HEK293T (cell line): Measurements from ENCODE around the gene C17orf113.

ENCODE experiments used
- CTCF ChIA-PET: fragments of 350-600 bp; formaldehyde crosslinking; extraction: SDS; loops from one replicate; lab custom pipeline; 2021; ENCODE audit warnings: antibody characterized with exemption, inconsistent platforms; lab: Yijun Ruan, JAX
- POLR2A ChIA-PET: fragments of 350-600 bp; formaldehyde crosslinking; extraction: SDS; loops from one replicate; lab custom pipeline; 2020; ENCODE audit warnings: antibody characterized with exemption, inconsistent platforms; lab: Yijun Ruan, JAX
- DNase-seq: peaks from one replicate; pipeline ENCODE4 v3.0.0; 2012; ENCODE audit warnings: mixed read lengths; ENCODE audit errors: extremely low spot score
- ARNT ChIP-seq: fragments of 450-650 bp; IDR thresholded peaks from 2 replicates; pipeline ENCODE4 v1.6.1; 2017; ENCODE audit warnings: mild to moderate bottlenecking
- BHLHE40 ChIP-seq: fragments of 450-650 bp; IDR thresholded peaks from 2 replicates; pipeline ENCODE4 v1.6.1; 2016; ENCODE audit warnings: mild to moderate bottlenecking, moderate library complexity, borderline replicate concordance
- CTBP1 ChIP-seq: fragments of 450-650 bp; IDR thresholded peaks from 2 replicates; pipeline ENCODE4 v1.6.1; 2016; ENCODE audit warnings: borderline replicate concordance
- ELF4 ChIP-seq: fragments of 450-650 bp; IDR thresholded peaks from 2 replicates; pipeline ENCODE4 v1.6.1; 2017; ENCODE audit warnings: antibody characterized with exemption
- FOXA1 ChIP-seq: fragments of 450-650 bp; IDR thresholded peaks from 2 replicates; pipeline ENCODE4 v1.6.1; 2016; ENCODE audit warnings: mild to moderate bottlenecking
- FOXK2 ChIP-seq: fragments of 450-650 bp; IDR thresholded peaks from 2 replicates; pipeline ENCODE4 v1.6.1; 2016; ENCODE audit warnings: mild to moderate bottlenecking
- FOXM1 ChIP-seq: fragments of 450-650 bp; IDR thresholded peaks from 2 replicates; pipeline ENCODE4 v1.6.1; 2017; ENCODE audit warnings: mild to moderate bottlenecking, borderline replicate concordance
- HDGF ChIP-seq: fragments of 450-650 bp; IDR thresholded peaks from 2 replicates; pipeline ENCODE4 v1.6.1; 2017; ENCODE audit warnings: antibody characterized with exemption, borderline replicate concordance
- L3MBTL2 ChIP-seq: fragments of 450-650 bp; conservative IDR thresholded peaks from 2 replicates; pipeline ENCODE4 v1.6.1; 2016; ENCODE audit warnings: mild to moderate bottlenecking
- LEF1 ChIP-seq: fragments of 450-650 bp; IDR thresholded peaks from 2 replicates; pipeline ENCODE4 v1.6.1; 2017; ENCODE audit warnings: mild to moderate bottlenecking, borderline replicate concordance
- NFRKB ChIP-seq: fragments of 450-650 bp; IDR thresholded peaks from 2 replicates; pipeline ENCODE4 v1.6.1; 2016; ENCODE audit warnings: mild to moderate bottlenecking, moderate library complexity
- PKNOX1 ChIP-seq: fragments of 450-650 bp; IDR thresholded peaks from 2 replicates; pipeline ENCODE4 v1.6.1; 2016
- SP1 ChIP-seq: fragments of 450-650 bp; IDR thresholded peaks from 2 replicates; pipeline ENCODE4 v1.6.1; 2017
- SUZ12 ChIP-seq: fragments of 450-650 bp; IDR thresholded peaks from 2 replicates; pipeline ENCODE4 v1.6.1; 2016; ENCODE audit warnings: mild to moderate bottlenecking
- TARDBP ChIP-seq: fragments of 450-650 bp; IDR thresholded peaks from 2 replicates; pipeline ENCODE4 v1.6.1; 2016
- ZNF384 ChIP-seq: fragments of 450-650 bp; IDR thresholded peaks from 2 replicates; pipeline ENCODE4 v1.6.1; 2016

Gene C17orf113

DNA sequence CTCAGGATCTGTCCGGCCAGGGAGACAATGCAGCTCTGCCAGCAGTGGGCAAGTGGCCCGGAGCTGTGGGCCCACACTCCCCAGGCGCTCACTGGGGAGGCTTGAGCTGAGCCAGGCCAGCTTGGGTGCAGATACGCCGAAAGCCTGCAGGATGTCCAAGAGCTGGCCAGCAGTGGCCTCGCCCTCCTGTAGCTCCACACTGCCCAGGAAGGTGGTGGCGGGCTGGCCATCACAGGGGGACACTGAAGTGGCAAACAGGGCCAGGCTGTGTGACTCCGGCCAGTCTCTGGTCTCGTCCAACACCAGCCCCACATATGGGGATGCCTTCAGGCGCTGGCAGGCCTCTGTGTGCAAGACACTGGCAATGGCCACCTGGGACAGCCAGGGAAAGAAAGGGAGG lies 9.6 kb downstream of the C17orf113 start:
- TF ChIP-seq BHLHE40 = no peak
- no peak for TF ChIP-seq SP1
- no peak for TF ChIP-seq SUZ12
- ChIA-PET CTCF (interaction anchor here (0.6 to 1.8 kb wide), 5 partner anchors 9 to 78 kb away, joined by 3 to 5 read pairs (median 3); no protein-coding TSS in a partner anchor), POLR2A (interaction anchor here (0.7 to 3.4 kb wide), 6 partner anchors 12 to 351 kb away, joined by 3 to 23 read pairs (median 4); partner anchors contain the start of genes CNP, DNAJC7 and NKIRAS2)
- no peak for DNase-seq

GRCh38 chr17:42039794-42040763 lies 10.3 kb downstream of the C17orf113 start:
- POLR2A ChIA-PET = interaction anchor here (1.1 to 3.4 kb wide), 4 partner anchors 20 to 81 kb away, joined by 3 to 23 read pairs (median 5); partner anchors contain the start of genes CNP, DNAJC7, KAT2A and NKIRAS2

DNA sequence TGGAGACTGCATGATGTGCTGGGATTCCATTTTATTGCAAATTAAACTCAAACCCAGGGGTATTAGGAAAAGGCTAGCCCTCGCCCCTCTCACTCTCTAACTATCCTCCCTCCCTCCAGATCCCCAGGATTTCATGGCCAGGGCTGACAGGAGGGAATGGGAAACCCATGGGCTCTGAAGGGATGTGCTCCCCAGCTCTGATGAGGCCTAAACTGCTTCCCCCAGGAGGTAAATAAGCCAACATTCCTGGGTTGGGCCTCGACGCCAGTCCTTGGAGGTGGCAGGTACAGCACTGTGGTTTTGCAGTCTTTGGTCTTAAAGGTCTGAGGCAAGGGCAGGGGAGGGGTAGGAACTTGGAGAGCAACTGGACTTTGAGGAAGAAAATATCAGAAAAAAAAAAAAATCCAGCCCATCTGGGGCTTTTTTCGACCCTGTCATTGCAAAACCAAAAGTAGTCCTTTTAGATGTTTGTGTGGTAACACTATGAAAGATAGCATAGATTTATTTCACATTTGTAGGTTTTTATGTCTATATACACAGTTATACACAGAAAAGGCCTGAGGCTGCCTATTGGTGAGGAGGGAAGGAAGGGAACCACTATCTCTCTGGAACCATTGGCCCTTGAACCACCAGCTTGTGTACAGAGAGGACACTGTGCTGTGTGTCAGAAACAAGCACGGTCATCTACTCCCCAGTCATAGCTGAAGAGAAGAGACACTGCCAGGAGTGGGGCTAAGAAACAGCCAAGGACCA lies 12.0 kb downstream of the C17orf113 start:
- CTCF ChIA-PET = no interaction called here

More at GRCh38 chr17:42039794-42040763, 10.3 kb downstream of the C17orf113 start:
- DNase-seq = no peak
- CTCF ChIA-PET = interaction anchor here (1.8 kb wide), 2 partner anchors 9 to 12 kb away, joined by 4 to 5 read pairs; no protein-coding TSS in a partner anchor
- no peak for TF ChIP-seq ELF4
- no peak for TF ChIP-seq HDGF
- TF ChIP-seq SP1 = no peak
- no peak for TF ChIP-seq NFRKB
- TF ChIP-seq SUZ12 = no peak
- no peak for TF ChIP-seq ARNT
- no peak for TF ChIP-seq FOXK2
- TF ChIP-seq L3MBTL2 = no peak
- TF ChIP-seq TARDBP = no peak
- TF ChIP-seq ZNF384 = no peak
- TF ChIP-seq PKNOX1 = no peak
- no peak for TF ChIP-seq LEF1
- TF ChIP-seq CTBP1 = no peak

DNA sequence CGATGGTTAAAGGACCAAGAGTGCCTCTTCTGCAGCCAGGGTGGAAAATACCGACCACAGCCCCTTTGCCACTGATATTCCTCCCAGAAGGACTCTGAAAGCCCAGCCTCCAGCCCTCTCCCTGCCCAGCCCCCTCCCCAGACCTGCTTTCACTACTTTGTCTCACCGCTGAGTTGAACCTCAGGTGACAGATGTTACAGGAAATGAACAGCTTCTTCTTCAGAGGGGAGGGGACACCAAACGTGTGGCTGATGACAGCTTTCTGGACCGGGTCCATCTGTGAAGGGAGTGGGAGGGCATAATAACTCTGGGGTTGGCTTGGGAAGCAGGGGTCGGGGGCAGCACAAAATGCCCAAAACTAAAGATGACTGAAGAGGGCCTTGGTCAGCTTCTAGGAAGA lies 16.3 kb downstream of the C17orf113 start:
- ChIA-PET CTCF (interaction anchor here (1.0 kb wide), 1 partner anchor 14 kb away, joined by 3 read pairs; the partner anchor contains the start of gene NKIRAS2), POLR2A (interaction anchor here (1.0 to 1.7 kb wide), 3 partner anchors 9 to 68 kb away, joined by 4 to 5 read pairs (median 4); partner anchors contain the start of genes CNP and DNAJC7)
- TF ChIP-seq BHLHE40 (no peak), FOXK2 (no peak), ZNF384 (no peak), NFRKB (no peak), TARDBP (no peak), LEF1 (no peak), PKNOX1 (no peak), L3MBTL2 (no peak), SP1 (no peak), SUZ12 (no peak), FOXA1 (no peak), ARNT (no peak)
- DNase-seq = no peak

More for the DNA sequence above, 12.0 kb downstream of the C17orf113 start:
- TF ChIP-seq SUZ12 (no peak), SP1 (no peak), ZNF384 (no peak), PKNOX1 (no peak), L3MBTL2 (no peak), ARNT (no peak), ELF4 (no peak), TARDBP (no peak), FOXM1 (no peak), FOXK2 (no peak), NFRKB (no peak), HDGF (no peak), CTBP1 (no peak)
- DNase-seq = no peak
- POLR2A ChIA-PET = interaction anchor here (1.1 to 3.4 kb wide), 2 partner anchors 21 to 82 kb away, joined by 3 to 23 read pairs; partner anchors contain the start of genes DNAJC7 and KAT2A

DNA sequence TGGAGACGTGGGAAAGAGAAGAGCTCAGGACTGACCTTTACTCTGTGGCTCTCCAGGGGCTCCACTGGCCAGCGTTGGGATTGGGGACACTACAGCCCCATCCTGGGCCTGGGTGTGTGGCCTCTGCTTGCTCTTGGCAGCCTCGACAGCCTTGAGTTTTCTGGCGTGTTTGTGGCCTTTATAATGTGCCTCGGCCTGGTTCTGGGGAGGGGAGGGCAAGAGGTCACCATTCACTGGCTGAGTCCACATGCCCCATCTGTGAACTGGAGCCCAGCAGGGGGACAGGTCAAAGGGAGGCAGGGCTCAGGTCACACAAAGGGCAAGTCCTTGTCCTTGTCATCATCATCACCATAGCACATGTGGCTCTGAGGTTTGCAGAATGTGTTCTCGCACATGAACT lies 18.8 kb downstream of the C17orf113 start:
- no peak for DNase-seq
- TF ChIP-seq CTBP1 = no peak
- no peak for TF ChIP-seq BHLHE40
- no peak for TF ChIP-seq NFRKB
- TF ChIP-seq L3MBTL2 = no peak
- no peak for TF ChIP-seq FOXA1
- TF ChIP-seq TARDBP = no peak
- TF ChIP-seq SP1 = no peak
- TF ChIP-seq LEF1 = no peak
- TF ChIP-seq ZNF384 = no peak
- TF ChIP-seq SUZ12 = no peak
- no peak for TF ChIP-seq ELF4
- CTCF ChIA-PET = interaction anchor here (1.0 to 1.2 kb wide), 2 partner anchors 10 to 12 kb away, joined by 3 to 4 read pairs; partner anchors contain the start of gene NKIRAS2
- POLR2A ChIA-PET = interaction anchor here (0.7 to 1.9 kb wide), 4 partner anchors 12 to 89 kb away, joined by 3 to 5 read pairs (median 4); partner anchors contain the start of genes CNP, DNAJC7, KAT2A and NKIRAS2
